Measurements from ENCODE around the gene TSC22D1.
"Not testable (repeated sequence)": the region's sequence is repeated elsewhere in the genome, so short reads cannot be mapped to it uniquely, and the experiment has no call there.

TSC22D1 gene

DNA sequence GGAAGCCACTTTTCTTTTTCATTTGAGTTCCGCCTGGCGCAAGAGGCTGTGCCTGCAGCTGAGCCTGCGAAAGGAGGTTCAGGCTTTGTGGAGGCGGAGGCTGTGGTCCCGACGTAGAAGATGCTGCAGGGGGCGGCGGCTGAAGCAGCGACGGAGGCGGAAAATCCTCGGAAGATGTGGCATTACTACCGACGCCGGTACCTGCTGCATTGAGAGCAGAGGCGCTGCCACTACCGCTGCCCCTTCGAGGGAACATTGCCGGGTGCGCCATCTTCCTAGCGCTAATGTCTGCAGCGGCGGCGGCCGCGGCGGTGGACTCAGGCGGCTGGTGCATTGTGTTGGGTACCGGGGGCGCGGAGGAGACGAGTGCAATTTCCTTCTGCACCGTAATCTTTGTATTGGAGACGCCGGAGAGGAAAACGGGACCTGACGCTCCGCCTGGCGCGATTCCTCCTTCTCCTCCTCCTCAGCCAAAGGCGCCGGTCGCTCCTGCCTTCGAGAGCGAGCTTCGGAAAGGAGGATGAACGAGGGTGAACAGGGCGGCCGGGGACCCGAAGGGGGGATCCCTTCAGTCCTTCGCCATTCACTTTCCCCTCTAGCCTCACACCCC is at the start of gene TSC22D1:
Gene TSC22D1 (minus strand): TSS at position 590 of the 610 bp plus-strand sequence. CDS start 256 bp downstream, at position 334.
- DNase-seq: peak; percentile 65

- no peak for DNase-seq
Observed at GRCh38 chr13:44622708-44623107, 46.6 kb upstream of the TSC22D1 start.

- no peak for DNase-seq
Observed at GRCh38 chr13:44622261-44622660, 46.1 kb upstream of the TSC22D1 start.

DNA sequence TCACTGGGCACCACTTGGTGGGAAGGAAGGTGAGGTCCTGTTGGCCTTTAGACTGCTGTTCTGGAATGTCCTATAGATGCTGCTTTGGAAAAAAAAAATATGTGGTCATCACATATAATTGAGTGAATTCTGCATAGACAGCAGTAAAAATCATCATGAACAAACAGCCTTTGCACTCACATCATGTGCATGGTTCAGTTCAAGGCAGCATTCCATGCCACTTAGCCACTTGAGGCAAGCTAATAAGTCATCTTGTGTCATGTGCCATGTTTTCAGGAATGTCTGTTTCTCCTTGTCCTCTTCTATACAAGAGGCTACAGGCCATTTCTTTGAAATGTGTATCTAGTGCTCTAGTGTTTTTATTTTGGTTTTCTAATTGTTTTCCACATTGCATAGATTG is 43.9 kb upstream of the TSC22D1 start:
- DNase-seq: no peak

GRCh38 chr13:44619651-44620050 is 43.5 kb upstream of the TSC22D1 start:
- no peak for DNase-seq

- no peak for DNase-seq
Observed at GRCh38 chr13:44618326-44618725, 42.2 kb upstream of the TSC22D1 start.

- no peak for DNase-seq
Observed at GRCh38 chr13:44617648-44618047, 41.5 kb upstream of the TSC22D1 start.

- no peak for DNase-seq
Observed at GRCh38 chr13:44609137-44609536, 33.0 kb upstream of the TSC22D1 start.

DNA sequence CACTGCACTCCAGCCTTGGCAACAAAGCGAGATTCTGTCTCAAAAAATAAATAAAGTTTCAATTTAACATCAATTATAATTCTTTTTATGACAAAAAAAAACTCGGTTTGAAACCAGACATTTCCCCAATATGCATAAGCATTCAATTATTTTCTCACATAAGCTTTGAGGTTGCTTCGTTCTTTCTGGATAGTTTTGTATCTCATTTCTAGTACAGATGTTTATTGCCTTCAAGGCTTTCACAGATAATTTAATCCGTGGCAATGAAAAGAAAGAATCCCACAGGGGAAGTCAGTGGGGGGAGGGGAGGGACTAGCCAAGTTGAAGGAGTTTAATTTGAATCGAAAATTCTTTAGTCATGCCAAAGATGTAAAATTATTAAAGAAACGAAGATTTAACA is 29.6 kb upstream of the TSC22D1 start:
- DNase-seq: no peak

DNA sequence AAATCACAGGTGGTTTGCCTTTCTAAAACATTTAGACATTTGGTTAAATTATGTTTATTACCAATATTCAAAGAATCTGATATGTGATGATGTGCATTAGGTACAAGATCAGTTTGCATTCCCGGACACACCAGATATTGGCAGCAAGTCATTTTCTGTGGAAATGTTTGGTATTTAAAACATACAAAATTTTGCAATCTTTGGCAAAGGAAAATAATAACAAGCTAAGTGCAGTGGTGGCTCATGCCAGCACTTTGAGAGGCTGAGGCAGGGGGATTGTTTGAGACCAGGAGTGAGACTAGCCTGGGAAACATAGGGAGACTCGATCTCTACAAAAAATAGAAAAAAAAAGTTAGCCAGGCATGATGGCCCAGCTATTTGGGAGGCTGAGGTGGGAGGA is 29.1 kb upstream of the TSC22D1 start:
- DNase-seq: no peak

- DNase-seq: no peak
Observed at GRCh38 chr13:44601586-44601985, 25.5 kb upstream of the TSC22D1 start.

DNA sequence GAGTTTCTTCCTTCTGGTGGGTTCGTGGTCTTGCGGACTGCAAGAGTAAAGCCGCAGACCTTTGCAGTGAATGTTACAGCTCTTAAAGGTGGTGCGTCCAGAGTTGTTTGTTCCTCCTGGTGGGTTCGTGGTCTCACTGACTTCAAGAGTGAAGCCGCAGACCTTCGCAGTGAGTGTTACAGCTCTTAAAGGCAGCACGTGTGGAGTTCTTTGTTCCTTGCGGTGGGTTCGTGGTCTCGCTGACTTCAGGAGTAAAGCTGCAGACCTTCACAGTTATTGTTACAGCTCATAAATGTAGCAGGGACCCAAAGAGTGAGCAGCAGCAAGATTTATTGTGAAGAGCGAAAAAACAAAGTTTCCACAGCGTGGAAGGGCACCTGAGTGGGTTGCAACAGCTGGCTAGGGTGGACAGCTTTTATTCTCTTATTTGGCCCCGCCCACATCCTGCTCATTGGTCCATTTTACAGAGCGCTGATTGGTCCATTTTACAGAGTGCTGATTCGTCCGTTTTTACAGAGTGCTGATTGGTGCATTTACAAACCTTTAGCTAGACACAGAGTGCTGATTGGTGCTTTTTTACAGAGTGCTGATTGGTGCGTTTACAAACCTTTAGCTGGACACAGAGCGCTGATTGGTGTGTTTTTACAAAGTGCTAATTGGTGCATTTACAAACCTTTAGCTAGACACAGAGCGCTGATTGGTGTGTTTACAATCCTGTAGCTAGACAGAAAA is 17.9 kb upstream of the TSC22D1 start:
- not testable (repeated sequence) for DNase-seq

DNA sequence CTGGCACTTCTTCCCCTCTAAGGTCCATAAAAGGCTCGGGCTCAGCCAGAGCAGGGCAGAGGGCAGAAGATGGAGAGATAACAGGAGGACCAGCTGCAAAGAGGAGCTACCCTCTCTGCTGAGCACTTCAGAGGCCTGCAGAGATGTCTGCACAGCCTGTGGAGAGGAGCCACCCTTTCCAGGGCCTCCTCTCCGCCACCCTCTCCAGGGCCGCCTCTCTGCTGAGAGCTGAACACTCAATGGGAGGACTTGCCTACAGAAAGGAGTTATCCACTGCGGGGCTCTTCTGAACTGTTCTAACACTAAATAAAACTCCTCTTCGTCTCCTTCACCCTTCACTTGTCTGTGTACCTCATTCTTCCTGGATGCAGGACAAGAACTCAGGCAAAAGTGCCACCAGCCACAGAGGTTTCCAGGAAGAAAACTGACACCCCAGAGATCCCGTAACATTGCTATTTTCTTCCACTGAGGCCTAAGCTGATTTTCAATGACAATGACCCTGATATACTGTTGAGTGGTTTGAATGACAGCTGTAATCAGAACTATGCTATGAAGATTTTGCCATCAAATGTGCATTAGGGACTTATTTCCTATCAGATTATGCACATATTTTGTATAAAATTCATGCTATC is 16.2 kb upstream of the TSC22D1 start:
- no peak for DNase-seq

GRCh38 chr13:44591316-44591715 is 15.2 kb upstream of the TSC22D1 start:
- no peak for DNase-seq

DNA sequence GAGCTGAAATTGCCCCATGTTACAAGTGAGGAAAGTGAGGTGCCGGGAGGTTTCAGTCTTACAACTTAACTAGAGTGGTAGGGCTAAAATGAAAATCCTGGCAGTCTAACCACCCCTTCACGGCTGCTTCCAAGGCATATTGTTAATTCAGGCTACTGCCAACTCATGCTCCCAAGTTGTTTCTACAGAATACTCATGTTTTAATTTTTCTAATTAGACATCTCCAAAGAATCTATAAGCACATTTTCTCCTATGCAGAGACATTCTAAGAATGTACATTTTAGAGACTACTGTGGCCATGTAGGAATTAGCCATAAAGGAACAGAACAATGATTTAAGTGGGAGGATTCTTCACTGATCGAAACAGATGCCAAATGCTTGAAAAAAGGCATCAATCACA is 7.0 kb upstream of the TSC22D1 start:
- DNase-seq: no peak

- no peak for DNase-seq
Observed at GRCh38 chr13:44578067-44578400, 1.9 kb upstream of the TSC22D1 start.

GRCh38 chr13:44577236-44578066 is 1.3 kb upstream of the TSC22D1 start:
- DNase-seq: peak; percentile 94

GRCh38 chr13:44576351-44577235 is 463 bp upstream of the TSC22D1 start:
- DNase-seq: peak; percentile 50

DNA sequence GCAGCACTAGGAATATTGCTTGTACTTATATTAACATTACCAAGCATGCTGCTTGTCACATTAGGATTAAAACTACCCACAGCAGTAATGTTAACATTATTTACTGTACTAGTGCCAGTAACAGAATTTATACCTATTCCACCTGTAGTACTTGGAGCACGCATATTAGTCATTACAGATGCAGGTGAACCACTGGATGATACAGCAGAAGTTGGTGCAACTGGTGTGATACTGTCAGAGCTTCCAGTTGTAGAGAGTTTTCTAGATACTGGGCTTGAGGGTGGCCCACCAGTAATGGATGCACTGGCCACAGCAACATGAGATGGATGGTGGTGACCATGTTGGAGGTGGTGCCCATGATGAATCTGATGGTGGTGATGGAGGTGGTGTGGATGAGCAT is 1.1 kb downstream of the TSC22D1 start:
- no peak for DNase-seq

GRCh38 chr13:44574466-44574855 is 1.7 kb downstream of the TSC22D1 start:
- DNase-seq: peak; percentile 0

- no peak for DNase-seq
Observed at GRCh38 chr13:44573790-44574465, 2.2 kb downstream of the TSC22D1 start.

- DNase-seq: no peak
Observed at GRCh38 chr13:44573071-44573470, 3.1 kb downstream of the TSC22D1 start.
